HTERT RPE-1 (cell line): Measurements from ENCODE around the gene IGF2BP2.
"Not testable (repeated sequence)": the region's sequence is repeated elsewhere in the genome, so short reads cannot be mapped to it uniquely, and the experiment has no call there.

Experiments
- in situ Hi-C: fragments of 300-500 bp; cut with MboI; formaldehyde crosslinking; loops from 4 replicates; pipeline ENCODE4 v1.14.3; 2020; ENCODE audit warnings: low sequenced_read_pairs

The IGF2BP2 gene

GRCh38 chr3:185807445-185808068, 17.3 kb downstream of the IGF2BP2 start:
- in situ Hi-C loops, result no loop called here

GRCh38 chr3:185798831-185799110, 26.1 kb downstream of the IGF2BP2 start:
- in situ Hi-C loops, result not testable (repeated sequence)

GRCh38 chr3:185797993-185798830, 26.6 kb downstream of the IGF2BP2 start:
- in situ Hi-C loops, result no loop called here

GRCh38 chr3:185797108-185797881, 27.5 kb downstream of the IGF2BP2 start:
- in situ Hi-C loops, result no loop called here

- in situ Hi-C loops, result no loop called here
Measured at GRCh38 chr3:185796431-185797107, 28.3 kb downstream of the IGF2BP2 start.

GRCh38 chr3:185793381-185793780, 31.5 kb downstream of the IGF2BP2 start:
- in situ Hi-C loops, result no loop called here

GRCh38 chr3:185792955-185793354, 31.9 kb downstream of the IGF2BP2 start:
- in situ Hi-C loops, result no loop called here

GRCh38 chr3:185789891-185790830, 34.7 kb downstream of the IGF2BP2 start:
- in situ Hi-C loops, result no loop called here

- in situ Hi-C loops, result no loop called here
Measured at GRCh38 chr3:185789134-185789533, 35.7 kb downstream of the IGF2BP2 start.

GRCh38 chr3:185788292-185788691, 36.5 kb downstream of the IGF2BP2 start:
- in situ Hi-C loops, result no loop called here

GRCh38 chr3:185786956-185787877, 37.6 kb downstream of the IGF2BP2 start:
- in situ Hi-C loops, result no loop called here

- in situ Hi-C loops, result not testable (repeated sequence)
Measured at GRCh38 chr3:185786258-185786657, 38.6 kb downstream of the IGF2BP2 start.

- in situ Hi-C loops, result no loop called here
Measured at GRCh38 chr3:185784317-185784716, 40.5 kb downstream of the IGF2BP2 start.

- in situ Hi-C loops, result no loop called here
Measured at GRCh38 chr3:185781759-185782158, 43.1 kb downstream of the IGF2BP2 start.

- in situ Hi-C loops, result no loop called here
Measured at GRCh38 chr3:185779461-185779860, 45.4 kb downstream of the IGF2BP2 start.

GRCh38 chr3:185778821-185779220, 46.0 kb downstream of the IGF2BP2 start:
- in situ Hi-C loops, result no loop called here

- in situ Hi-C loops, result no loop called here
Measured at GRCh38 chr3:185778094-185778493, 46.7 kb downstream of the IGF2BP2 start.

GRCh38 chr3:185770109-185770508, 54.7 kb downstream of the IGF2BP2 start:
- in situ Hi-C loops, result no loop called here

GRCh38 chr3:185768578-185768982, 56.3 kb downstream of the IGF2BP2 start:
- in situ Hi-C loops, result not testable (repeated sequence)
